HG03108 (cell line): ENCODE data around the gene NALF2.

Experiments used
- ATAC-seq: cut with Tn5 transposase; IDR thresholded peaks from one replicate; pipeline ENCODE4 v1.9.1; 2021; ENCODE audit warnings: moderate library complexity; ENCODE audit not compliant: unreplicated experiment

NALF2 gene

GRCh38 chrX:69524781-69525363, 20.7 kb downstream of the NALF2 start:
- ATAC-seq = no peak

GRCh38 chrX:69530306-69530705, 26.2 kb downstream of the NALF2 start:
- no peak for ATAC-seq

GRCh38 chrX:69531031-69531755, 27.1 kb downstream of the NALF2 start:
- no peak for ATAC-seq

- no peak for ATAC-seq
Observed at GRCh38 chrX:69535661-69536060, 31.5 kb downstream of the NALF2 start.

- ATAC-seq = no peak
Observed at GRCh38 chrX:69538321-69538876, 34.3 kb downstream of the NALF2 start.

- no peak for ATAC-seq
Observed at GRCh38 chrX:69539437-69539836, 35.3 kb downstream of the NALF2 start.

GRCh38 chrX:69541956-69542355, 37.8 kb downstream of the NALF2 start:
- no peak for ATAC-seq

- no peak for ATAC-seq
Observed at GRCh38 chrX:69543572-69543971, 39.4 kb downstream of the NALF2 start.

- ATAC-seq = no peak
Observed at GRCh38 chrX:69546417-69546816, 42.3 kb downstream of the NALF2 start.

- no peak for ATAC-seq
Observed at GRCh38 chrX:69546978-69547377, 42.9 kb downstream of the NALF2 start.

GRCh38 chrX:69551421-69552009, 47.4 kb downstream of the NALF2 start:
- ATAC-seq = no peak

- no peak for ATAC-seq
Observed at GRCh38 chrX:69552512-69552911, 48.4 kb downstream of the NALF2 start.
